OCI-LY1 (cell line): ENCODE measurements around the gene UIMC1.

Experiments
- EZH2 ChIP-seq: fragments of 200-600 bp; sonication (generic), shearing (Covaris generic); IDR thresholded peaks from 2 replicates; pipeline ENCODE4 v1.8.0; 2017; ENCODE audit warnings: borderline replicate concordance, mixed run types, mild to moderate bottlenecking, antibody characterized with exemption, low read length, moderate library complexity, mixed read lengths
- TF ChIP-seq, protein P1 (sequence below): fragments of 200-600 bp; sonication (generic), shearing (Covaris generic); IDR thresholded peaks from 2 replicates; pipeline ENCODE4 v1.5.1; 2017; ENCODE audit warnings: mild to moderate bottlenecking, antibody characterized with exemption, low read length, moderate library complexity, mixed read lengths

DNA sequence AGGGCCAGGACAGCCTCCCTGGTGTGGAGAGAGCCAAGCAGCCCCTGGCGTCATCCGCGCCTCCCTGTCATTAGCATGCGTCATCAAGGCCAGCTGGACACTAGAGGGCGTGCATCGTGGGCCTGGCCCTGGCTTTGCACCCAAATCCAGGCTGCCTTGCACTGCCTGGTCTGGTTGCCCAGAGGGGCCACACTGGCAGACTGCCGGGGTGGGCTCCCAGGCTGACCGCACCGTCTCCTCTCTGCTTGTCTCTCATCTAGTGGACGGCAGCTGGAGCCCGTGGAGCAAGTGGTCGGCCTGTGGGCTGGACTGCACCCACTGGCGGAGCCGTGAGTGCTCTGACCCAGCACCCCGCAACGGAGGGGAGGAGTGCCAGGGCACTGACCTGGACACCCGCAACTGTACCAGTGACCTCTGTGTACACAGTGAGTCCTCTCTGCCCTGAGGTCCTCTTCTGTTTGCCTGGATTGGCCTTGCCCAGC is 136.4 kb downstream of the UIMC1 start:
- TF ChIP-seq, protein P1, sequence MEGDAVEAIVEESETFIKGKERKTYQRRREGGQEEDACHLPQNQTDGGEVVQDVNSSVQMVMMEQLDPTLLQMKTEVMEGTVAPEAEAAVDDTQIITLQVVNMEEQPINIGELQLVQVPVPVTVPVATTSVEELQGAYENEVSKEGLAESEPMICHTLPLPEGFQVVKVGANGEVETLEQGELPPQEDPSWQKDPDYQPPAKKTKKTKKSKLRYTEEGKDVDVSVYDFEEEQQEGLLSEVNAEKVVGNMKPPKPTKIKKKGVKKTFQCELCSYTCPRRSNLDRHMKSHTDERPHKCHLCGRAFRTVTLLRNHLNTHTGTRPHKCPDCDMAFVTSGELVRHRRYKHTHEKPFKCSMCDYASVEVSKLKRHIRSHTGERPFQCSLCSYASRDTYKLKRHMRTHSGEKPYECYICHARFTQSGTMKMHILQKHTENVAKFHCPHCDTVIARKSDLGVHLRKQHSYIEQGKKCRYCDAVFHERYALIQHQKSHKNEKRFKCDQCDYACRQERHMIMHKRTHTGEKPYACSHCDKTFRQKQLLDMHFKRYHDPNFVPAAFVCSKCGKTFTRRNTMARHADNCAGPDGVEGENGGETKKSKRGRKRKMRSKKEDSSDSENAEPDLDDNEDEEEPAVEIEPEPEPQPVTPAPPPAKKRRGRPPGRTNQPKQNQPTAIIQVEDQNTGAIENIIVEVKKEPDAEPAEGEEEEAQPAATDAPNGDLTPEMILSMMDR: peak; percentile 39
- TF ChIP-seq EZH2: no peak
